KMS-11 (cell line): ENCODE measurements around the gene ERI3.

ENCODE experiments used
- H2AFZ ChIP-seq: fragments of 200-600 bp; sonication (generic); 2 replicates; pipeline ENCODE4 v1.6.1; 2016; ENCODE audit warnings: antibody characterized with exemption, mixed run types, low read depth
- H3K27ac ChIP-seq: fragments of 200-600 bp; sonication (generic); 2 replicates; pipeline ENCODE4 v1.6.1; 2016; ENCODE audit warnings: mild to moderate bottlenecking, mixed run types
- H3K27me3 ChIP-seq: fragments of 200-600 bp; sonication (generic); 2 replicates; pipeline ENCODE4 v1.6.1; 2017; ENCODE audit warnings: mild to moderate bottlenecking, low read depth, mixed run types, moderate library complexity; ENCODE audit not compliant: insufficient read depth
- H3K36me3 ChIP-seq: fragments of 200-600 bp; sonication (generic); 2 replicates; pipeline ENCODE4 v1.6.1; 2017; ENCODE audit warnings: mild to moderate bottlenecking, mixed run types; ENCODE audit not compliant: insufficient read depth
- H3K4me1 ChIP-seq: fragments of 200-600 bp; sonication (generic); 2 replicates; pipeline ENCODE4 v1.6.1; 2016; ENCODE audit warnings: mild to moderate bottlenecking, low read depth, mixed run types; ENCODE audit not compliant: poor library complexity, severe bottlenecking
- H3K4me2 ChIP-seq: fragments of 200-600 bp; sonication (generic); 2 replicates; pipeline ENCODE4 v1.7.0; 2016; ENCODE audit warnings: mild to moderate bottlenecking, mixed run types
- H3K4me3 ChIP-seq: fragments of 200-600 bp; sonication (generic); IDR thresholded peaks from 2 replicates; pipeline ENCODE4 v1.6.1; 2017; ENCODE audit warnings: low read depth, low read length, mixed read lengths; ENCODE audit not compliant: insufficient read depth
- H3K79me2 ChIP-seq: fragments of 200-600 bp; sonication (generic); 2 replicates; pipeline ENCODE4 v1.6.1; 2016; ENCODE audit warnings: low read depth, mixed run types; ENCODE audit not compliant: insufficient read depth
- H3K9ac ChIP-seq: fragments of 200-600 bp; sonication (generic); 2 replicates; pipeline ENCODE4 v1.6.1; 2016; ENCODE audit warnings: mild to moderate bottlenecking, mixed run types
- H4K20me1 ChIP-seq: fragments of 200-600 bp; sonication (generic); 2 replicates; pipeline ENCODE4 v1.6.1; 2016; ENCODE audit warnings: mild to moderate bottlenecking, mixed run types; ENCODE audit not compliant: insufficient read depth
- CTCF ChIP-seq: fragments of 200-600 bp; sonication (generic); conservative IDR thresholded peaks from 2 replicates; pipeline ENCODE4 v1.6.1; 2017; ENCODE audit warnings: low read depth, mild to moderate bottlenecking, antibody characterized with exemption, low read length, moderate library complexity, mixed read lengths

Gene ERI3

GRCh38 chr1:44339731-44340130, 15.3 kb downstream of the ERI3 start:
- Histone ChIP-seq H3K27me3 (no peaks in the 10 kb centered on the region), H3K4me3 (no peak overlapping the region), H3K36me3 (peaks cover 4% of the 10 kb centered on the region; the same call in 1 of the 2 replicates), H3K9ac (no peak overlapping the region), H3K4me2 (no peak overlapping the region), H4K20me1 (no peaks in the 10 kb centered on the region), H3K4me1 (peaks cover 5% of the 10 kb centered on the region), H3K27ac (no peak overlapping the region), H3K79me2 (no peaks in the 10 kb centered on the region), H2AFZ (no peak overlapping the region)
- TF ChIP-seq CTCF: no peak

GRCh38 chr1:44338136-44338535, 16.9 kb downstream of the ERI3 start:
- Histone ChIP-seq H3K4me3 (no peak overlapping the region), H3K79me2 (no peaks in the 10 kb centered on the region), H3K27ac (no peak overlapping the region), H2AFZ (no peak overlapping the region), H4K20me1 (no peaks in the 10 kb centered on the region), H3K9ac (no peak overlapping the region), H3K36me3 (peaks cover 4% of the 10 kb centered on the region; the same call in 1 of the 2 replicates), H3K27me3 (no peaks in the 10 kb centered on the region), H3K4me2 (no peak overlapping the region), H3K4me1 (peaks cover 16% of the 10 kb centered on the region)
- TF ChIP-seq CTCF: no peak

GRCh38 chr1:44336668-44337067, 18.4 kb downstream of the ERI3 start:
- H3K4me2 ChIP-seq: no peak overlapping the region
- peaks cover 4% of the 10 kb centered on the region; the same call in 1 of the 2 replicates for H3K36me3 ChIP-seq
- no peak overlapping the region for H3K27ac ChIP-seq
- peaks cover 16% of the 10 kb centered on the region for H3K4me1 ChIP-seq
- H3K4me3 ChIP-seq: no peak overlapping the region
- no peak overlapping the region for H2AFZ ChIP-seq
- H3K9ac ChIP-seq: no peak overlapping the region
- H3K27me3 ChIP-seq: no peaks in the 10 kb centered on the region
- H3K79me2 ChIP-seq: no peaks in the 10 kb centered on the region
- no peak for TF ChIP-seq CTCF
- H4K20me1 ChIP-seq: no peaks in the 10 kb centered on the region

- Histone ChIP-seq H4K20me1 (no peaks in the 10 kb centered on the region), H3K4me1 (peaks cover 16% of the 10 kb centered on the region), H3K79me2 (no peaks in the 10 kb centered on the region), H2AFZ (no peak overlapping the region), H3K9ac (no peak overlapping the region), H3K4me2 (peak overlapping the region; percentile 49; the same call in 1 of the 2 replicates), H3K4me3 (no peak overlapping the region), H3K36me3 (peaks cover 4% of the 10 kb centered on the region; the same call in 1 of the 2 replicates), H3K27me3 (no peaks in the 10 kb centered on the region), H3K27ac (peak overlapping the region; percentile 35; the same call in 1 of the 2 replicates)
- TF ChIP-seq CTCF: no peak
Observed at GRCh38 chr1:44334968-44335367, 20.1 kb downstream of the ERI3 start.
